Activated CD4-positive, CD25-positive, alpha-beta regulatory T cell treated with anti-CD3 and anti-CD28 coated beads, Interleukin-2, amount 50 U/mL, for 16 hours (primary cell): ENCODE measurements around the gene PARD3.
"Not testable (repeated sequence)": the region's sequence is repeated elsewhere in the genome, so short reads cannot be mapped to it uniquely, and the experiment has no call there.

Experiments
- DNase-seq: peaks from one replicate; pipeline ENCODE4 v3.0.0-alpha.2; 2020; ENCODE audit warnings: low read depth, low spot score

Gene PARD3

GRCh38 chr10:34650156-34650555 lies 164.9 kb downstream of the PARD3 start:
- no peak for DNase-seq

- no peak for DNase-seq
Measured at GRCh38 chr10:34649385-34649784, 165.7 kb downstream of the PARD3 start.

DNA sequence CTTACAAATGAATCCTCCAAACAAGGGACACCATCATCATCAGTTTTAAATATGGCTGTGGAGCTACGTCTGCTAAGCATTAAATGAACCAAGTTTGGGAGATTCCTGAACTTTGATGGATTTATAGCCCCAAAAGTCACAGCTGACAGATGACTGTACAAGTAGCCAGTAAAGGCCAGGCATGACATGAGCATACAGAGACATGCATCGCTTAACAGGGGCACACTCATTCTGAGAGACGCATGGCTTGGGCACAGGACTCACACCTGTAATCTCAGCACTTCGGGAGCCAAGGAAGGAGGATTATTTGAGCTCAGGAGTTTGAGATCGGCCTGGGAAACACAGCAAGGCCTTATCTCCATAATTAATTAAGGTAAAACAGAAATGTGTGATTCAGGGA lies 166.2 kb downstream of the PARD3 start:
- no peak for DNase-seq

DNA sequence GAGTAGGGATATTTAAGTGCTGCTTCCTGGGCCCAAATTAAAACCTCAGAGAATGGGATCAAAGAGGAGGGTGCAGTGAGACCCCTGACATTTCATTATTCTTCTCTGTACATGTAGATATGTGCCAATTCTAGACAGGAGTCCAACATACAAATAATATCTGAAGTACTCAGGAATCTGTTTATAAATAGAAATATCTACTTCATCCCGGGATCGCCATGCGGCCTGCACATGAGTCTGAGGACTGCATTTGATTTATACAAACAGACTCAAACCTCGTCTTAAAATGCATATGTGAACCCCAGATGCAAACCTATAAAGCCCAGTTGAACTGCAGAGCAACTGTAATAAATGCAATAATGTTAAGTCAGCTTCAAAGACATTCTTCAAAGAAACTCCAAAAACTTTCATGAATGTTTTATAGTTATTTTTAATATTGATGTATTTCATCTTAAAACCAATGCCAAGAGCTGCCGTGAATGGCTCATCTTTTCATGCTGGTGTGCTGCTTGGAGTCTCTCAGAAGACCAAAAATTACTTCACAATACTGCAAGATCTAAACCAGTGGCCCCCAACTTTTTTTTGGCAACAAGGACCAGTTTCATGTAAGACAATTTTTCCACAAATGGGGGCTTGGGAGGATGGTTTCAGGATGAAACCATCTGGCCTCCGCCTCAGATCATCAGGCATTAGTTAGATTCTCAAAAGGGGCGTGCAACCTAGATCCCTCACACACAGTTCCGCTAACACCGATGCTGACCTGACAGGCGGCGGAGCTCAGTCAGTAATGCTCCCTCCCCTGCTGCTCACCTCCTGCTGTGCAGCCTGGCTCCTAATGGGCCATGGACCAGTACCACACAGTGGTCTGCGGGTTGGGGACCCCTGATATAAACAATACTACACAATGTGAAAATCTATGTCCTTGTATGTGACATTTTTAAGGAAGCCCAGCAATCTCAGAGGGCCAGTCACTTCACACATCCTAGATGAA lies 166.9 kb downstream of the PARD3 start:
- DNase-seq, result no peak

- no peak for DNase-seq
Measured at GRCh38 chr10:34647160-34647559, 167.9 kb downstream of the PARD3 start.

DNA sequence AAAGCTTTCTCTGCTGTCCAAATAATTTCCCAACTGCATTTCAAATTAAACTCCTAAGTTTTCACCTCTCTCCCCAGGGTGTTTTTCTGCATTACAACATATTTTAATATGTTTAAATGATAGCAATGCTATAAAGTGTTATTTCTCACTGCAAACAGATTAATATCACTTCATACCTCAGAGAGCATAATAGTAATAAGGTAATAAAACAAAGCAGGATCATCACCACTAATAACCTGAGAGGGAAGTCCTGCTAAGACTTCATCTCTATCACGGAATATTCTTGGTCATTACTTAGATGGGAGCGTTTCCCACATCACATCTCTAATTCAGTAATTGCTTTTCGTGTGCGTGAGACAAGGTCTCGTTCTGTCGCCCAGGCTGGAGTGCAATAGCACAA lies 168.8 kb downstream of the PARD3 start:
- no peak for DNase-seq

GRCh38 chr10:34644815-34645214 lies 170.3 kb downstream of the PARD3 start:
- not testable (repeated sequence) for DNase-seq

DNA sequence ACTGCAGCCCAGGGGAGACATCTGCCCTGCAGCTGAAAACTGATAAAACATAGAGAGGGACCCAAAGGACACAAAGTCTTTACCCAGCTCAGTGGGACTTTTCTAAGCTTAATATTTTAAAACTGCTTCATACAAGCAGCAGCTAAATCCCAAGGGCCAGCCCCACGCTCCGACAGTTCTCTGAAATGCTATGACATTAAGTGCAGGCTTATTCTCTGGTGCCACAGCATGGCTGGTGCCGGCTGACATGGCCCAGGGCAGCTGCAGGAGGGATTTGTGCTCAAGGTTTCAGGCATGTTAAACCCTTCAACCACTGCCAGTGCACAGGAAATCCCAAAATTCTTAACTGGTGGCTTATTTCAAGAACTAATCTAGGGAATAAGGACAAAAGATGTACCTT lies 170.9 kb downstream of the PARD3 start:
- no peak for DNase-seq

- DNase-seq, result no peak
Measured at GRCh38 chr10:34643620-34644019, 171.5 kb downstream of the PARD3 start.

DNA sequence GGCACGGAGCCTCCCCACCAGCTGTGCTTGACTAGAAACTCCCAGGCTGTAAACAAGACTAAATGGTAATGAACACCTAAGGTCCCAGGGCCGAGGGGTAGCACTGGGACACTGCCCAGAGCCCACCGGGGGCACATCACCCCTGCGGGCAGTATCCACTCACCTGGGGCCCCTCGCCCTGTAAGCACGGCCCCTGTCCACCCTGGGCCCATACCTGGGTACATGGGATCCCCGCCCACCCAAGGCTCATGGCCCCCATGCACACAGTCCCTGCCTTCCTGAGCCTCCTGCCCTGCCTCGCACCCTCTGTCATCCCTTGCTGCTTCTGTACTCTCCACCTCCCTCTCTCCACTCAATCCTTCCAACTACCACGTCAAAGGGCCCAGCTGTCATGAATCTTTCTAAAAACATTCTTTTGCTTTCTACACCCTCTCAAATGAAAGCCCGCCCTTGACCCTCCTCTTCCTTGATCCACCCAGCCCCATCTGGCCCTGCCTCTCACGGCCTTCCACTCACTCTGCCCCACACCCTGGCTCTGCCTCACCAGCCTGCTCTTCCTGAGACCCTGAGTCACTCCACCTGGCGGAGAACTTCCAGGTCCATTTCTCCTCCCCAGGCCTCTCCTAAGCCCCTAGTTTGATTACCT lies 173.1 kb downstream of the PARD3 start:
- no peak for DNase-seq

- DNase-seq, result no peak
Measured at GRCh38 chr10:34641147-34641912, 173.8 kb downstream of the PARD3 start.

GRCh38 chr10:34638406-34639054 lies 176.6 kb downstream of the PARD3 start:
- peak; percentile 49 for DNase-seq

- peak; percentile 38 for DNase-seq
Measured at GRCh38 chr10:34637418-34637911, 177.6 kb downstream of the PARD3 start.

DNA sequence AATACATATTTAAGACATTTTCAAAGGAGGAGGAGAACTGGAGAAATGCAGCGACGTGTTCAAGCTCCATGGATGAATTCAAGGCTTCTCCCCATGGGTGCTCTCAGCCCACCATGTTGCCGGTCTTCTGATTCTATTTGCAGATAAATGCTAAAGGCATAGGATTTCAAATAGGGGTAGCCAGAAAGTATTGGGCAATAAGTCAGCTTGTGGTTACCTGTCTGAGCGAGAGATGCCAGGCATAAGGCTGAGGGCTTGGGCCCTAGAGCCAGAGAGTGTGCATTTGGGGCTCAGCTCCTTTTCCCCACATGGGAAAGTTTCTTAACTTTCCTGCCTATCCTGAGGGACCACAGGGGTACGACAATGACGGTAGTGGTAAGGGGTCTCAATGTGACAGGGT lies 180.0 kb downstream of the PARD3 start:
- no peak for DNase-seq

- DNase-seq, result no peak
Measured at GRCh38 chr10:34633374-34633773, 181.7 kb downstream of the PARD3 start.

DNA sequence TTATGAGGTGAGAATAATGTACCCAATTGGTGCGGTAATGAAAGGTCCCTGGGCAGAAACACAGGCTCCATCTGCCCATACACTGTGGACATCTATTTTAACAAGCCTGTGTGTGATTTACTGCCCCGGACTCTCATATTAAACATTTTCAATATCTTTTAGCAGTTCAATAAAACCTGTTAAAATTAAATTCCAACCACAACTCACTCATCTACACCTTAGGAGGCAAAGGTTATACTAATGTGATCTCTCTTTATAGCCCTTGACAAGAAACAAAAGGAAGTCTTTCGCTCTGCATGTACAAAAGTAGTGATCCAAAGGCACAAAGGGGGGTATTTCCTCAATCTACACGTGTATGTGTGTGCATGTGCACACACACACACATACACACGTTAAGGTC lies 186.0 kb downstream of the PARD3 start:
- DNase-seq, result no peak

GRCh38 chr10:34628174-34628796 lies 186.8 kb downstream of the PARD3 start:
- DNase-seq, result no peak

GRCh38 chr10:34627741-34628140 lies 187.4 kb downstream of the PARD3 start:
- no peak for DNase-seq

DNA sequence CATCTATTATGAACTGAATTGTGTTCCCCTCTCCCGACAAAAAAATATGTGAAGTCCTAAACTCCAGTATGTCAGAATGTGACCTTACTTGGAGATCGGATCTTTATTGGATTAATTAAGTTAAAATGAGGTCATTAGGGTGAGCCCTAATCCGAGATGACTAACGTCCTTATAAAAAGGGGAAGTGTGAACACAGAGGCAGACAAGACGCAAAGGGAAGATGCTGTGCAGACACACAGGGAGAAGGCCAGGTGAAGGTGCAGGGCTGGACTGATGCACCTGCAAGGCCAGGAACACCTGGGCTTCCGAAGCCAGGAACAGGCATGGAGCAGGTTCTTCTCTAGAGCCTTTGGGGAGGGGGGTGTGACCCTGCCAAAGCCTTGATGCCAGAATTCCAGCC lies 187.8 kb downstream of the PARD3 start:
- DNase-seq, result no peak

DNA sequence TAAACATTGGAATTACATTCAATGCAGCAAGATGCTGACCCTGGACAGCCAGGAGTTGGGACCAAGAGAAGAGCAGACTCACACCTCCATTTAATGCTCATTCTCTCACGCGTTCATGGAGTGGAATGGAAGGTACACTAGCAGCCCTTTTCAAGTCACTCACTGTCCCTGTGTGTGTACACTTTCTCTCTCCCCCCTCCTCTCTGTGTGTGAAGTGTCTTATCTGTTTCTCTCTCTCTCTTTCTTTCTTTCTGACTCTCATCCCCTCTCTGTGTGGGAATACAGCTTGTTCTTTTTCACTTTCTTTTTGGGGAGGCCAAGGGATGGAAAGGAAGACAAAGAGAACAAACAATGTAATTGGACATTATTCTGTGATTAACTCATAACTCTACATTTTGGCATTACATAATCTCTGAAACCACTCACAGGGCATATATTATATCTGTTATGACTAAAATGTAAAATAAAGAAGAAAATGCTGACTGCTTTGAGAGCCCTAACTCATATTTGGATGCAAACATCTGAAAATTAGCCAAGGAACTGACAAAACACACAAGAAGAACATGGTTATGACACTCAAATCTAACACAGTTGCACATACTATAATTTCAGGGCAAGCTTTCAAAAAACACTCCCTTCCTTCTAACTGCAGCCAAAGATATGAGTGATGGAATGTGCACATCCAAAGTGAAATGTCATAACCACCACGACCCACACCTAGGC lies 188.8 kb downstream of the PARD3 start:
- no peak for DNase-seq
